ENCODE data around the gene ZNF565.
A peak's percentile ranks its signal among the peaks of the same experiment; 100 is the strongest.
"Not testable (repeated sequence)": the region's sequence is repeated elsewhere in the genome, so short reads cannot be mapped to it uniquely, and the experiment has no call there.

The ZNF565 gene

GRCh38 chr19:36142496-36142895 lies 72.0 kb downstream of the ZNF565 start:
- Histone ChIP-seq H3K4me1 (ENCODE audit: control insufficient read depth, insufficient read depth, low read length) (peaks cover 12% of the 10 kb centered on the region), H3K9ac (ENCODE audit: low read length) (no peak overlapping the region), H3K36me3 (ENCODE audit: control insufficient read depth, insufficient read depth, low read length, severe bottlenecking) (peaks cover 45% of the 10 kb centered on the region), H3K9me3 (ENCODE audit: control insufficient read depth, low read length) (no peaks in the 10 kb centered on the region), H3K27me3 (replicated peaks; ENCODE audit: control insufficient read depth, insufficient read depth, low read length) (no peaks in the 10 kb centered on the region), H3K4me3 (ENCODE audit: low read length) (no peak overlapping the region)
- no peak for DNase-seq (ENCODE audit: low read depth)

- Histone ChIP-seq H3K4me1 (ENCODE audit: control insufficient read depth, insufficient read depth, low read length) (peaks cover 15% of the 10 kb centered on the region), H3K9me3 (ENCODE audit: control insufficient read depth, low read length) (no peaks in the 10 kb centered on the region), H3K9ac (ENCODE audit: low read length) (no peak overlapping the region), H3K36me3 (ENCODE audit: control insufficient read depth, insufficient read depth, low read length, severe bottlenecking) (peaks cover 42% of the 10 kb centered on the region), H3K27me3 (replicated peaks; ENCODE audit: control insufficient read depth, insufficient read depth, low read length) (no peaks in the 10 kb centered on the region), H3K4me3 (ENCODE audit: low read length) (no peak overlapping the region)
- DNase-seq (ENCODE audit: low read depth), result no peak
These were observed 72.4 kb downstream of the ZNF565 start for GRCh38 chr19:36142046-36142445.

- no peaks in the 10 kb centered on the region for H3K9me3 ChIP-seq (ENCODE audit: control insufficient read depth, low read length)
- H3K4me1 ChIP-seq (ENCODE audit: control insufficient read depth, insufficient read depth, low read length), result peaks cover 20% of the 10 kb centered on the region
- H3K27me3 ChIP-seq (replicated peaks; ENCODE audit: control insufficient read depth, insufficient read depth, low read length), result no peaks in the 10 kb centered on the region
- H3K9ac ChIP-seq (ENCODE audit: low read length), result peak overlapping the region; percentile 100
- H3K36me3 ChIP-seq (ENCODE audit: control insufficient read depth, insufficient read depth, low read length, severe bottlenecking), result peaks cover 34% of the 10 kb centered on the region
- peak; percentile 94 for DNase-seq (ENCODE audit: low read depth)
- H3K4me3 ChIP-seq (ENCODE audit: low read length), result peak overlapping the region; percentile 98
These were observed 73.2 kb downstream of the ZNF565 start for GRCh38 chr19:36141039-36141927.

GRCh38 chr19:36140304-36141038 lies 74.0 kb downstream of the ZNF565 start:
- Histone ChIP-seq H3K9ac (ENCODE audit: low read length) (peak overlapping the region; percentile 100), H3K27me3 (replicated peaks; ENCODE audit: control insufficient read depth, insufficient read depth, low read length) (no peaks in the 10 kb centered on the region), H3K4me1 (ENCODE audit: control insufficient read depth, insufficient read depth, low read length) (peaks cover 20% of the 10 kb centered on the region), H3K36me3 (ENCODE audit: control insufficient read depth, insufficient read depth, low read length, severe bottlenecking) (peaks cover 26% of the 10 kb centered on the region), H3K9me3 (ENCODE audit: control insufficient read depth, low read length) (no peaks in the 10 kb centered on the region), H3K4me3 (ENCODE audit: low read length) (peak overlapping the region; percentile 98)
- peak; percentile 65 for DNase-seq (ENCODE audit: low read depth)

GRCh38 chr19:36139473-36140303 lies 74.8 kb downstream of the ZNF565 start, which contains the start of gene CAPNS1:
Gene CAPNS1, plus strand, starts transcription at chr19:36140066. Its CDS starts 946 bp downstream, at chr19:36141012.
- H3K27me3 ChIP-seq (replicated peaks; ENCODE audit: control insufficient read depth, insufficient read depth, low read length), result no peaks in the 10 kb centered on the region
- H3K9ac ChIP-seq (ENCODE audit: low read length), result peak within 1 kb of the TSS; percentile 100
- no peaks in the 10 kb centered on the region for H3K9me3 ChIP-seq (ENCODE audit: control insufficient read depth, low read length)
- peaks cover 20% of the 10 kb centered on the region for H3K4me1 ChIP-seq (ENCODE audit: control insufficient read depth, insufficient read depth, low read length)
- DNase-seq (ENCODE audit: low read depth), result peak; percentile 99
- H3K36me3 ChIP-seq (ENCODE audit: control insufficient read depth, insufficient read depth, low read length, severe bottlenecking), result peaks cover 18% of the 10 kb centered on the region
- H3K4me3 ChIP-seq (ENCODE audit: low read length), result peak within 1 kb of the TSS; percentile 98

- H3K4me3 ChIP-seq (ENCODE audit: low read length), result peak overlapping the region; percentile 98
These were observed 75.4 kb downstream of the ZNF565 start for GRCh38 chr19:36139120-36139472.

GRCh38 chr19:36136964-36137686 lies 77.3 kb downstream of the ZNF565 start:
- Histone ChIP-seq H3K9me3 (ENCODE audit: control insufficient read depth, low read length) (no peaks in the 10 kb centered on the region), H3K36me3 (ENCODE audit: control insufficient read depth, insufficient read depth, low read length, severe bottlenecking) (no peaks in the 10 kb centered on the region), H3K9ac (ENCODE audit: low read length) (no peak overlapping the region), H3K4me1 (ENCODE audit: control insufficient read depth, insufficient read depth, low read length) (peaks cover 20% of the 10 kb centered on the region), H3K4me3 (ENCODE audit: low read length) (no peak overlapping the region), H3K27me3 (replicated peaks; ENCODE audit: control insufficient read depth, insufficient read depth, low read length) (no peaks in the 10 kb centered on the region)
- DNase-seq (ENCODE audit: low read depth), result peak; percentile 83

More at GRCh38 chr19:36139120-36139472, 75.4 kb downstream of the ZNF565 start:
- Histone ChIP-seq H3K27me3 (replicated peaks; ENCODE audit: control insufficient read depth, insufficient read depth, low read length) (no peaks in the 10 kb centered on the region), H3K36me3 (ENCODE audit: control insufficient read depth, insufficient read depth, low read length, severe bottlenecking) (peaks cover 12% of the 10 kb centered on the region), H3K9ac (ENCODE audit: low read length) (peak overlapping the region; percentile 100), H3K9me3 (ENCODE audit: control insufficient read depth, low read length) (no peaks in the 10 kb centered on the region), H3K4me1 (ENCODE audit: control insufficient read depth, insufficient read depth, low read length) (peaks cover 20% of the 10 kb centered on the region)
- DNase-seq (ENCODE audit: low read depth), result no peak

- not testable (repeated sequence) for H3K9me3 ChIP-seq (ENCODE audit: control insufficient read depth, low read length); H3K9ac ChIP-seq (ENCODE audit: low read length); DNase-seq (ENCODE audit: low read depth); H3K27me3 ChIP-seq (replicated peaks; ENCODE audit: control insufficient read depth, insufficient read depth, low read length); H3K4me3 ChIP-seq (ENCODE audit: low read length); H3K36me3 ChIP-seq (ENCODE audit: control insufficient read depth, insufficient read depth, low read length, severe bottlenecking)
- peaks cover 13% of the 10 kb centered on the region for H3K4me1 ChIP-seq (ENCODE audit: control insufficient read depth, insufficient read depth, low read length)
These were observed 79.6 kb downstream of the ZNF565 start for GRCh38 chr19:36134867-36135266.
